Measurements from ENCODE around the gene SOCS1. TPM values are rescaled to one million over a fixed set of nuclear protein-coding genes. Genes with fewer than 3 reads are reported as not detected.

The SOCS1 gene
- total RNA-seq, 1 donor: 1.1 TPM

- H3K36me3 ChIP-seq (ENCODE audit: insufficient read depth, low read length): no peaks in the 10 kb centered on the region
- no peak overlapping the region for H3K4me3 ChIP-seq (ENCODE audit: insufficient read depth, low read length)
- peaks cover 2% of the 10 kb centered on the region for H3K9me3 ChIP-seq (ENCODE audit: low read depth, low read length)
- no peak overlapping the region for H3K4me2 ChIP-seq (ENCODE audit: insufficient read depth, low read length)
- no peaks in the 10 kb centered on the region for H3K27me3 ChIP-seq (ENCODE audit: insufficient read depth, low read length)
- no peak for TF ChIP-seq CTCF (IDR thresholded peaks at IDR 0.05; ENCODE audit: extremely low read depth, low read depth, low read length)
- no peak overlapping the region for H2AFZ ChIP-seq (ENCODE audit: low read length)
- peaks cover 19% of the 10 kb centered on the region for H3K4me1 ChIP-seq (ENCODE audit: insufficient read depth, low read length)
- peaks cover 2% of the 10 kb centered on the region for H4K20me1 ChIP-seq (ENCODE audit: insufficient read depth, low read length)
- no peaks in the 10 kb centered on the region for H3K79me2 ChIP-seq (ENCODE audit: insufficient read depth, low read length)
- DNase-seq (ENCODE audit: insufficient read length, low spot score, missing footprints): peak; percentile 55
- H3K27ac ChIP-seq (ENCODE audit: low read depth, low read length): no peak overlapping the region
Measured at GRCh38 chr16:11205065-11205699, 50.8 kb downstream of the SOCS1 start.

GRCh38 chr16:11204513-11205047 is 51.4 kb downstream of the SOCS1 start:
- TF ChIP-seq CTCF (IDR thresholded peaks at IDR 0.05; ENCODE audit: extremely low read depth, low read depth, low read length): no peak
- Histone ChIP-seq H4K20me1 (ENCODE audit: insufficient read depth, low read length) (peaks cover 2% of the 10 kb centered on the region), H3K27ac (ENCODE audit: low read depth, low read length) (no peak overlapping the region), H3K4me1 (ENCODE audit: insufficient read depth, low read length) (peaks cover 19% of the 10 kb centered on the region), H3K27me3 (ENCODE audit: insufficient read depth, low read length) (no peaks in the 10 kb centered on the region), H2AFZ (ENCODE audit: low read length) (no peak overlapping the region), H3K4me2 (ENCODE audit: insufficient read depth, low read length) (no peak overlapping the region), H3K4me3 (ENCODE audit: insufficient read depth, low read length) (no peak overlapping the region), H3K9me3 (ENCODE audit: low read depth, low read length) (peaks cover 2% of the 10 kb centered on the region), H3K79me2 (ENCODE audit: insufficient read depth, low read length) (no peaks in the 10 kb centered on the region), H3K36me3 (ENCODE audit: insufficient read depth, low read length) (no peaks in the 10 kb centered on the region)
- DNase-seq (ENCODE audit: insufficient read length, low spot score, missing footprints): peak; percentile 68

Small RNA genes lying within 50 kb of the gene (small RNA-seq; reads per million reads assigned to genes)
- not detected for gene RF00554

Other genes starting within 250 kb of the SOCS1 start
- gene TNP2, start 13.1 kb upstream of the SOCS1 start, total RNA-seq: not detected in 2 replicates
- gene PRM3, start 17.4 kb upstream of the SOCS1 start, total RNA-seq: not detected in 2 replicates
- not detected in 2 replicates for gene PRM2, start 20.3 kb upstream of the SOCS1 start, total RNA-seq
- gene PRM1, start 25.1 kb upstream of the SOCS1 start, total RNA-seq: not detected in 2 replicates
- 1.4 and 1.8 TPM in 2 replicates for gene RMI2, start 89.3 kb upstream of the SOCS1 start, total RNA-seq